Fibroblast of villous mesenchyme (primary cell): ENCODE measurements around the gene FAM47C. TPM values are rescaled to one million over a fixed set of nuclear protein-coding genes. Genes with fewer than 3 reads are reported as not detected.
"Not testable (repeated sequence)": the region's sequence is repeated elsewhere in the genome, so short reads cannot be mapped to it uniquely, and the experiment has no call there.

Experiments used
- DNase-seq: peaks from one replicate; pipeline ENCODE4 v3.0.0-alpha.2; 2010; ENCODE audit warnings: low read depth
- H3K4me3 ChIP-seq: 2 replicates; pipeline ENCODE4 v1.5.1; 2011; ENCODE audit warnings: low read depth, mild to moderate bottlenecking, low read length
- total RNA-seq: library from RNA; depleted of rRNA; stranded (reverse); fragments of >200 nt; gene quantifications from 2 replicates; pipeline ENCODE4 v1.2.3, GENCODE V29; 2012
- TF ChIP-seq, protein P1 (sequence below): IDR thresholded peaks from 2 replicates; pipeline ENCODE4 v1.5.1; 2012; ENCODE audit warnings: low read depth, mild to moderate bottlenecking, low read length; ENCODE audit not compliant: insufficient read depth

FAM47C gene
- total RNA-seq: not detected in 2 replicates

DNA sequence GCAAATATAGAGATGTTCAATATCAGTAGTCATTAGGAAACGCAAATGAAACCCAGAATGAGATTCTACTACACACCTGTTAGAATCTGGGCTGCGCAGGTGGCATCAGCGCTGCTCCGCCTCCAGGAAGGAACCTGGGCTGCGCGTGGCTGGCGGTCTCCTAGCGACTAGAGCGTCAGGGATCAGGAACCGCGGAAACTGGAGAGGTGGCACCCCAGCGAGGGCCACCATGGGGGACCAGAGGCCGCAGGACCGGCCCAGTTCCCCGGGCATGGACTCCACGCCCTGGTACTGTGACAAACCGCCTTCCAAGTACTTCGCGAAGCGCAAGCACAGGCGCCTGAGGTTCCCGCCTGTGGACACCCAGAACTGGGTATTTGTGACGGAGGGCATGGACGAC lies at the start of gene FAM47C:
TSS of gene FAM47C (plus strand) at position 185 of the 400 bp plus-strand sequence. CDS start at position 230, 45 bp downstream.
- H3K4me3 ChIP-seq: not testable (repeated sequence)

DNA sequence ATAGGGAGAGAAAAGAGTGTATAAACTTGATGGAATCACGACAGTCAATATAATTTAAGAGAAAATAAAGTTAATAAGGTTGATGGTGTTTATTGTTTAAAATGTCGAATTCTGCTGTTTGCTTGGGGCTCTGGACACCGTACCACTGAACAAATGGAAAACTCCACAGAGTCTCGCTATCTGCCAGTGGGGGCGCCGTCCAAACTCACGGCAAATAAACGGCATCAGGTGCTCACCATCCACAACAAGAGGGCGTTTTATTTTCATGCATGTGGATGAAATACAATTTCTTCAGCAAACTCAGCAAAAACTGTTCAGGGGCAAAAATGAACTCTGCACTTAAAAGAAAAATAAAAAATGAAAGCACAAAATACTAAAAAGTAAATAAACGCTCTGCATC lies 46.6 kb upstream of the FAM47C start:
- DNase-seq: no peak
- TF ChIP-seq, protein P1, sequence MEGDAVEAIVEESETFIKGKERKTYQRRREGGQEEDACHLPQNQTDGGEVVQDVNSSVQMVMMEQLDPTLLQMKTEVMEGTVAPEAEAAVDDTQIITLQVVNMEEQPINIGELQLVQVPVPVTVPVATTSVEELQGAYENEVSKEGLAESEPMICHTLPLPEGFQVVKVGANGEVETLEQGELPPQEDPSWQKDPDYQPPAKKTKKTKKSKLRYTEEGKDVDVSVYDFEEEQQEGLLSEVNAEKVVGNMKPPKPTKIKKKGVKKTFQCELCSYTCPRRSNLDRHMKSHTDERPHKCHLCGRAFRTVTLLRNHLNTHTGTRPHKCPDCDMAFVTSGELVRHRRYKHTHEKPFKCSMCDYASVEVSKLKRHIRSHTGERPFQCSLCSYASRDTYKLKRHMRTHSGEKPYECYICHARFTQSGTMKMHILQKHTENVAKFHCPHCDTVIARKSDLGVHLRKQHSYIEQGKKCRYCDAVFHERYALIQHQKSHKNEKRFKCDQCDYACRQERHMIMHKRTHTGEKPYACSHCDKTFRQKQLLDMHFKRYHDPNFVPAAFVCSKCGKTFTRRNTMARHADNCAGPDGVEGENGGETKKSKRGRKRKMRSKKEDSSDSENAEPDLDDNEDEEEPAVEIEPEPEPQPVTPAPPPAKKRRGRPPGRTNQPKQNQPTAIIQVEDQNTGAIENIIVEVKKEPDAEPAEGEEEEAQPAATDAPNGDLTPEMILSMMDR: no peak
- no peak overlapping the region for H3K4me3 ChIP-seq

More for the DNA sequence above, at the start of gene FAM47C:
- not testable (repeated sequence) for DNase-seq

DNA sequence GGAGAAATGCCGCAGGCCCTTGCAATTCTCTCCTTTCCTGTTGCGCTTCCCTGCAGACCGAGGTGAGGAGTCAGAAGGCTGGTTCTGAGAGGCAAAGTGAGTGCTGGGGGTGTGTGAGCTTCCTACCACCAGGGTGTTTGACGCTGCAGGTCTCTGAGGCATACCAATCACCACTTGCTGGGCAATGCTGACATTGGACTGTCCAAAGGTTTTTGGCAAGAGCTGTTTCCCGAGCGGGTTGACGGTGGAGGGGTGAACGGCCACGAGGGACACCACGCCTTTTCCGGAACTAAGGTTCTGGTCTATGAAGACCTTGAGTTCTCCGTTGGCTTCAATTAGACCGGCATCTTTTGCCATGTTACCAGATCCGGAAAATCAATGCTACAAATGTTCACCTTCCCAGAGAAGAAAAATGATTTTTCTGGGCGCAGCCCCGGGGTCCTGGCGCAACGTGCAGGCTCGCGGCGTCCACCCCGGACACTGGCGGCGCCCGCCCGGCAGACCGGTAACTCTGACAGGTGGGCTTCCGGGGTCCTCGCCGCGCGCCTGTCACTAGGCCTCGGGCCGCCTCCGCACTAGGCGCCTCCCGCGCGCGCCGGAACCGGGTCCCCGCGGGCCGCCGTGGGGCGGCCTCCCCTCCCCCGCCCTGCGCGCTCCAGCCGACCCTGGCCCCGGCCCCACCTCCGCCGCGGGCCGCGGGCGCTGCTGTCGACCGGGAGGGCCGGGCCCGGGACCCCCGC lies 44.9 kb upstream of the FAM47C start:
- DNase-seq: no peak
- no peak overlapping the region for H3K4me3 ChIP-seq
- TF ChIP-seq, protein P1: no peak

DNA sequence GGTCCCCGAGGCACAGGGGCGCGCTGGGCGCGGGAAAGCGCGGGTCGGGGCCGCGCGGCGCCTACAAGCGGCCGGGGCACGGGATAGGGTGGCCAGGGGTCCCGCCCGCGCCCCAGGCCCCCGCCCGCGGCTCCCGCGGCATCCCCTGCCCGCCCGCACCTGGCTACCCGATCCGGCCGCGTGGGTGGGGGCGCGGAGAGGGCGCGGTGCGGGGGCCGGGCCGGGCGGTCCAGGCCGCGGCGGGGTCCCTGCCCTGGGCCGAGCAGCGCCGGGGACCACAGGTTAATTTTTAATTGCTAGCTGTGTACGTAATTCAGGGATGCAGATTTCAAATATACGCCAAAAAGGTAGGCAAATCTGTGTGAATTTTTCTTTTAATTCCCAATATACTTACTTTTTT lies 44.3 kb upstream of the FAM47C start:
- no peak overlapping the region for H3K4me3 ChIP-seq
- TF ChIP-seq, protein P1: no peak

DNA sequence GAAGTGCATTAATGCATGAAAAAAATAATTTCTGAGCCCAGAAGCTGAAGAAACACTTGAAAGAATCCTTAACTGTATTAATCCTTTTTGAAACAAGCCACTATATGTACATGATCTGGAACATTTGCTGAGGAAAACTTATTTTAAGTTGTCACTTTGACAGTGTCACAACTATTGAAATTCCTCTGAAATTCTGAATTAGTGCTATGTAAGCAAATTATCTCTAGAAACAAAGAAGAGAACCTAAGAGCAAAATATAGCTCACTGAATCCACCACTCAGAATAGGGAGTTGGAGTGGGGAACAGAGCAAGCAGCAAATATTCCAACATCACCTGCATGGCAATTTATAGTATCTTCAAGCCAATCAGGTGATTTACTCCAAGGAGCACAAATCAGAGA lies 34.6 kb upstream of the FAM47C start:
- no peak for DNase-seq
- TF ChIP-seq, protein P1: no peak
- no peak overlapping the region for H3K4me3 ChIP-seq

More for the DNA sequence above, 44.3 kb upstream of the FAM47C start:
- no peak for DNase-seq

DNA sequence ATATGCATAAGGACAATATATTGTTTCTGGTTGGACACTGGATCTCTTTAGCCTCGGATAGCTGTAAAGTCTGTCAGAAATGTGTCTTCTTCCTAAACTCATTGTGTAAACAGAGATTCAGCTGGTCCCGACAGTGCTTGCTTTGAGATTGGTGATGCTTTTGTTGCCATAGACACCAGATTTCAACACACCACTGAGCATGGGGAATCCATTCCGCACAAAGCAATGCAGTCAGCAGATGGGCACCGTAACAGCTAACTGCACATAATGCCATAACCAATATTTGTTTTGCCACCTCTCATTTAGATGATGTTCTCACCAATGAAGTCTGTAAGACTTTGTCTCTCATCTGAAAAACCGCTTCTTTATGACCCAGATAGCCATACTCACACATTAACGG lies 33.3 kb upstream of the FAM47C start:
- H3K4me3 ChIP-seq: no peak overlapping the region
- TF ChIP-seq, protein P1: no peak
- DNase-seq: no peak

DNA sequence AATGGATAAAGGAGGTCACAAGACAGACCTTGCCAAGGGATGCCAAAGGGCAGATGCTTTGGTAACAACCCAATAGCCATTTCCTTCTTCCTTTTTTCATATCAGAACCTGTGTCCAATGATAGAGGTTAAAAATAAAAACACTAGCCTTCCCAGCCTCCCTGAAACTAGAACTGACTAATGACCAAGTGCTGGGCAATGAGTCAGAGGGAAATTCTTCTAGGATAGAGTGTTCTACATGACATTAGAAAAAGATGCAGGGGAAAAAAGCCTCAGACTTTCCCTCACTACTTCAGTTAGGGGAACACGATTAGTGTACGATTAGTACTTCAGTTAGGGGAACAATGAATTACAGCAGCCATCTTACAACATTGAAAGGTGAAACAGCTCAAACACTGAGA lies 29.3 kb upstream of the FAM47C start:
- DNase-seq: no peak
- no peak overlapping the region for H3K4me3 ChIP-seq
- TF ChIP-seq, protein P1: no peak
